KOPT-K1 (cell line): ENCODE data around the gene UQCRHL.
A peak's percentile ranks its signal among the peaks of the same experiment; 100 is the strongest.
"Not testable (repeated sequence)": the region's sequence is repeated elsewhere in the genome, so short reads cannot be mapped to it uniquely, and the experiment has no call there.

Experiments
- H3K27ac ChIP-seq: fragments of 200-600 bp; sonication (generic); 2 replicates; pipeline ENCODE4 v1.5.1; 2016; ENCODE audit warnings: antibody characterized with exemption, mild to moderate bottlenecking, low read depth, low read length; ENCODE audit not compliant: poor library complexity, severe bottlenecking
- H3K36me3 ChIP-seq: fragments of 200-600 bp; sonication (generic); 2 replicates; pipeline ENCODE4 v1.5.1; 2017; ENCODE audit warnings: antibody characterized with exemption, mild to moderate bottlenecking, low read length, moderate library complexity; ENCODE audit not compliant: insufficient read depth
- H3K9me3 ChIP-seq: fragments of 200-600 bp; sonication (generic); 2 replicates; pipeline ENCODE4 v1.5.1; 2017; ENCODE audit warnings: antibody characterized with exemption, low read length, mild to moderate bottlenecking; ENCODE audit not compliant: insufficient read depth, poor library complexity, severe bottlenecking

Gene UQCRHL

DNA sequence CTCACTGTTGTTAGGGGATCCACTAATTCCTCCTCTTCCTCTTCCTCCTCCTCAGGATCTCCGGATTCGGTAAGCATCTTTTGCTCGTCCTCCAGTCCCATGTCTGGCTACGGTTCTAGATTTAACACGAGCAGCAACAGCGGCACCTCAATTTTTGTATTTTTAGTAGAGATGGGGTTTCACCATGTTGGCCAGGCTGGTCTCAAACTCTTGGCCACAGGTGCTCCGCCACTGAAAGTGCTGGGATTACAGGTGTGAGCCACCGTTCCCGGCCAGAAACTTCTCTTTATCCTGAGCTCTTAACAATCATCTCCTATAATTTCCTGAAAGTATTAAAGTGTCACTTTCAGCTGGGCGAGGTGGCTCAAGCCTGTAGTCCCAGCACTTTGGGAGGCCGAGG, at the start of gene UQCRHL:
Gene UQCRHL, minus strand, starts transcription at position 101 of the 400 bp plus-strand sequence. Its CDS starts 0 bp downstream, at position 101.
- H3K27ac ChIP-seq, H3K9me3 ChIP-seq, H3K36me3 ChIP-seq: not testable (repeated sequence)

DNA sequence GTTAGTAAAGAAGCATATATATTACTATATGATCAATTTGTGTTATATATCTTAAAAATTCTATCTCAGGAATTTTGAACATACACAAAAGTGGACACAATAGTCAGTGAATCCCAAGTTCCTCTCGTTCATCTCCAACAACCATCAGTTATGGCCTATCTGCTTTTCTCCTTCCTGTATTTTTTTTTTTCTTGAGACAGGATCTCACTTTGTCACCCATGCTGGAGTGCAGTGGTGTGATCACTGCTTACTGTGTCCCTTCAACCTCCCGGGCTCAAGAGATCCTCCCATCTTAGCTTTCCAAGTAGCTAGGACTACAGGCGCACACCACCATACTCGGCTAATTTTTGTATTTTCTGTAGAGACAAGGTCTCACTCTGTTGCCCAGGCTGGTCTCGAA, 49.4 kb upstream of the UQCRHL start:
- Histone ChIP-seq H3K36me3 (no peaks in the 10 kb centered on the region), H3K9me3 (no peaks in the 10 kb centered on the region), H3K27ac (no peak overlapping the region)

DNA sequence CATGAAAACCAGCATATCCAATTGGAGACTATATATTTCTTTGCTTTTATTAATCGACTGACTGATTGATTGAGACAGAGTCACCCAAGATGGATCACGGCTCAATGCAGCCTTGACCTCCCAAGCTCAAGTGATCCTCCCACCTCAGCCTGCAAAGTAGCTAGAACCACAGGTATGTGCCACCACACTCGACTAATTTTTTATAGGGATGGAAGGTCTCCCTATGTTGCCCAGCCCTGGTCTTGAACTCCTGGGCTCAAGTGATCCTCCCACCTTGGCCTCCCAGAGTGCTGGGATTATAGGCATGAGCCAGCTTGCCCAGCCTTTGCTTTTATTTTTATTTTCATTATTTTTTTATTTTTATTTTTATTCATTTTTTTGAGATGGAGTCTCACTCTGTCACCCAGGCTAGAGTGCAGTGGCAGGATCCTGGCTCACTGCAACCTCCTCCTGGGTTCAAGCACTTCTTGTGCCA, 45.4 kb upstream of the UQCRHL start:
- Histone ChIP-seq H3K9me3 (no peaks in the 10 kb centered on the region), H3K36me3 (no peaks in the 10 kb centered on the region), H3K27ac (no peak overlapping the region)

DNA sequence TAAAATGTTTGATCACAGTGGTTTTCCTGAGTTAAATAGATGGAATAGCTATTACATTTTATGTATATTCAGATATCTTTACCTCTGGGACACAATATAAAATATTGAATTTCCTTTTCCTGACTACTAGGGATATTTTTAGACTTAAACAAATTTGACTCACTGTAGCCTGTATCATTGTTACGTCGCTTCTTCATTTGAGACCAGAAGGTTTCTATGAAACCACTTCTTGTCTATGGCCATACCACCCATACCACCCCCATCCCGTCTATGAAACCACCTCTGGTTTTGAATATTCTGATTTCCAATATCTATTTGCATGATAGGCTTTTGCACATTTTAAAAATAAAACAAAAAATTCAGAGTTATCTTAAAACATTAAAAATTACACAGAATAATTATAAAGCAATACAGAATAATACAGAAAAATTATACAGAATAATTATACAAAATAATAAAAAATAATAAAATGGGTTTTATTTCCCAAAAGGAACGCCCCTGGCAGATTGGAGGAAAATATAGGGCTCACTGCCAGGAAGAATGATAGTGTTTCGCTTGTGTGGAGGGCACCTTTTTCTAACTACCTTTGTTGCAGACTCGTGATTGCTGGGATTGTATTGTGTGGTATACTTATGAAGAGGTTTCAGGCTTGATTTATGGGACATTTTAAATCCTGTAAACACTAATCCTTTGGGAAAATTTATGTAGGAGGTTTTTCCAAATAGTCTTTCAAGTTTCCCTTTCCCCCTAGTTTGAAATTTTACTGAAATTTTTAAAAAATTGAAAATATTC, 44.8 kb upstream of the UQCRHL start:
- Histone ChIP-seq H3K9me3 (no peaks in the 10 kb centered on the region), H3K36me3 (no peaks in the 10 kb centered on the region), H3K27ac (no peak overlapping the region)

DNA sequence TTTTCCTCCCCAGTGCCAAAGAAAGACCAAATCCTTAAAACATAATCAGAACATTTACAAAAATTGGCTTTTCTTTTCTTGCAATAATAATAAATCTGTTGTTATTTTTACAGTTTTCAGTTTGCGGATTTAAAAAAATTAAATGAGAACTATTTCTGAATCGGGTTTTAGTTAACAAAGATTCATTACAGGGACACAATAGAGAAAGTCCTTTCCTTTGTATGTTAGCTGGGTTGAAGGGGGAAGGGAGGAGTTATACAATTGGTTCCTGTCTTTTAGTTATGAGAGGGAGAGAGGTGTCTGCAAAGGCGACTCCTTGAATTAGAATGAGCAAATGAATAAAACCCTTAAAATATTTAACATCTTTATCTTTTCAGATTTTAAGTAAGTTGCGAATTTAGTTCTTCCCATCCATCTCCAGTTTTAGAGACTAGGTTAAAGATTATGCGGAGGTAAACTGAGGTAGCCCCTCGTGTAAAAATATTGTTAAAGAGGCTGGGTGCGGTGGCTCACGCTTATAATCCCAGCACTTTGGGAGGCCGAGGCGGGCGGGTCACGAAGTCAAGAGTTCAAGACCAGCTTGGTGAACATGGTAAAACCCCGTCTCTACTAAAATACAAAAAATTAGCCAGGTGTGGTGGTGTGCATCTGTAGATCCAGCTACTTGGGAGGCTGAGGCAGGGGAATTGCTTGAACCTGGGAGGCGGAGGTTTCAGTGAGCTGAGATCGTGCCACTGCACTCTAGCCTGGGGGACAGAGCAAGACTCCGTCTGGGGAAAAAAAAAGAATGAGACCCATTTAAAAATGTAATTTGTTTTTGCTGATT, 44.0 kb upstream of the UQCRHL start:
- H3K36me3 ChIP-seq = no peaks in the 10 kb centered on the region
- H3K9me3 ChIP-seq = no peaks in the 10 kb centered on the region
- no peak overlapping the region for H3K27ac ChIP-seq

DNA sequence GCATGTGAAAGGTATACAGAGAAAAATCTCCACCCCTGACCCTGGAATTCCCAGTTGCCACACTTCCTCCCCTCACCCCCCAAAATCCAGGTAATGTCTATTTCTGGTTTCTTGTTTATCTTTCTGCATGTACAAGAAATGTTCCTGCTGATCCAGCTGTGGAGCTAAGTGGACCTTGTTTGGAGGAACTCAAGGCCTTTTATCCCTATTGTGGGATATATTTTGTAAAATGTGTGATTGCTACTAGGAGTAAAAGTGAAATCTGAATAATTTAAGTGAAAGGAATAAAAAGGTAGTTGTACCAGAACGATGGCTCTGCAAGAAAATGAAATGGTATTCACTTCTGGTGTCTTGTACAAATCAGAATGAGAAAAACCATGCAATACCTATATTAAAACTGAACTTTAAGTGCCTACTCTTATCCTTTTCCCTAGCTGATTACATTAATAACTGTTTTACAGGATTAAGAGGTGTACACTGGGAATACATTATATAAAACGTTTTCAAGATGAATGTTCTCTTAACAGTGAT, 43.1 kb upstream of the UQCRHL start:
- no peaks in the 10 kb centered on the region for H3K9me3 ChIP-seq
- H3K27ac ChIP-seq = no peak overlapping the region
- H3K36me3 ChIP-seq = no peaks in the 10 kb centered on the region

DNA sequence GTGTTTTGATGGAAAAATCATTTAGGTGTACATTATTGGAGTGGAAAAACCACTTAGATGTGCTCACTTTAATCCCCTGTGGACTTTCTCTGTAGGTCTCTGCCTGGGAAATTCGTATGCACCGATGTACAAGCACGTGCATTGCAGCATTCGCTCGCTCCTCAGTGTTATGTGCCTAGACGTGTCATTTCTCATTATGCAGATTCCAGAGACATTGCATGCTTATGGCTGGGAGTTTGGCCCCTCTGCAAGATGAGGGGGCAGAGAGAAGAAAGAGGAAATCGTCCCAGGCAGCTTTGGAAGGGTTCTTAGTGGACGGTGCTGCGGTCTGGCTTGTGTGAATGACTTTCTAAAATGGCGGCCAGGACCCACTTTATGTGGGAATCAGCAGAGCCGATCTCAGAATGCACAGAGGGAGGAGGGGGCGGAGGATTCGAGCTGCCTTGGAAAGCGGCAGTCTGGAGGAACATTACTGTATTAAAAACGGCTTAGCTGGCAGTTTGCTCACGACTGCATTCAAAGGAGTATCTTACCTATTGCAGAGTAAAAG, 42.4 kb upstream of the UQCRHL start:
- Histone ChIP-seq H3K27ac (peak overlapping the region; percentile 82), H3K9me3 (no peaks in the 10 kb centered on the region), H3K36me3 (no peaks in the 10 kb centered on the region)

DNA sequence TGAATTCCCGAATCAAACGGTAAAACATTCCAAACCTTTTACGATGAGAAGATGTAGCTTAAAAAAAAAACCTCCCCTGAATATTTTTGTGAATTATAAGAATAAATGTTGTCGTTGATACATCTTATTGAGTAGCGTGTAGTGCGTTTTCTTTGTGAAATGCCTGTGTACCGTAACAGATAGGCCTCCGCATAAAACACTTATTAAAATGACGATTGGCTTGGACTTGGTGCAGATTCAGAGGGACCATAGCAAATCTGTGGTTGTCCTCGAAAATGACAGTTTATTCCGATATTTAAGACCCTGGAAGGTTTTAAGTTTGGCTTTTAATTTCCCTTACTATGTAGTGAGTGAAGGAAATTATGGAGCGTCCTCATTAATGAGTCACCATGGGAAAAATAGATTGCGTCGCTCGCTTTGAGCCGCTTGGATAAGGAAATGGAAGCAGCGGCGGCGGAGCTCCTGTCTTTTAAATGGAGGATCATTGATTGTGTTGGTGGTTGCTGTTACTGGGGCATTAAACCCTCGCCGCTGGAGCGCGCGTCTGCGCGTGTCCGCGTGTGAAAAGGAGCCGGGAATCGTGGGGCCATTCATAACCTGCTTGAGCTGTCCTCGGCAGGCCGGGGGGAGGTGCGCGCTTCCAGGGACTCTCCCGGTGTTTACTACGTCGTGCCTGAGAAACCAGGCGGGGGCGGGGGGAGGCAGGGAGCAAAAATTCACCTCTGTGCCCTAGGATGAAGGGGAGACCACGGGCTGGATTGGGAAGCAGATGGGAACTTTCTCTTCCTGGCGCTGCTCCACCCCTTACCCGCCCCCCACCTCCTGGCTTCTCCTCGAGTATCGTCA, 41.7 kb upstream of the UQCRHL start:
- Histone ChIP-seq H3K9me3 (no peaks in the 10 kb centered on the region), H3K36me3 (no peaks in the 10 kb centered on the region), H3K27ac (peak overlapping the region; percentile 82)

DNA sequence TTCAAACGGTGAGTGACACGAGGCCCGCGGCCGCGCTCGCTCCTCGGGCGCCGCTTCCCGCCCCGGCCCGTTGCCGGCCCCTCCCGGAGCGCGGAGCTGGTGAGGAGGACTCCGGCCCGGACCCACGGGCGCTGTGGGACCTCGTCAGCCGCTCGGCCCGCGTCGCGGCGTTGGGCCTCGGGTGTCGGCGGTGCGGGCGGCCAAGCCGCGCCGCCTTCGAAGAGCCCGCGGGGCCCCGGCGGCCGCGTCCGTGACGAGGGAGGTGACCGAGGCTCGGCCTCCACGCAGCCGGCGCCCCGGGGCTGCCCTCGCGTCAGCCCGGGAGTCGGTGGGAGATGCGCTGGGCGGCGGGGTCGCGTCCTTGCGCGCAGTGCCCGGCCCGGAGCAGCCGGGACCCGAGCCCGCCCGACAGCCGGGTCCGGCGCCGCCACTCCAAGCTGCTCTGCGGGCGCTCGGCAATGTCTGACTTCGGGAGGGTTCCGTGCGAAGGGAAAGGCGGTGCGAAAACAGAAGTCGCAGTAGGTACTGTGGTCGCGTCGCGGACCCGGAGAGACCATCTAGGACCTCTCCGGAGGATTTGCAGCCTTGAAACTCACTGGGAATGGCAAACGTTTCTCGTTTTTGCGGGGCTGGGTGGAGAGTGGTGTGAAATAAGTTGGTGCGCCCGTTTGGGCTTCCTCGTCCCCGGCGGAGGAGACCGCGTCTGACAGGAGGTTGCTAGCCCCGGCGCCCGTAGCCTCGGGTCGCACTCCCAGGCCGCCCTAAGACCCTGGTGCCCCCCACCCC, 40.9 kb upstream of the UQCRHL start:
- no peaks in the 10 kb centered on the region for H3K36me3 ChIP-seq
- H3K27ac ChIP-seq = peak overlapping the region; percentile 82
- no peaks in the 10 kb centered on the region for H3K9me3 ChIP-seq

DNA sequence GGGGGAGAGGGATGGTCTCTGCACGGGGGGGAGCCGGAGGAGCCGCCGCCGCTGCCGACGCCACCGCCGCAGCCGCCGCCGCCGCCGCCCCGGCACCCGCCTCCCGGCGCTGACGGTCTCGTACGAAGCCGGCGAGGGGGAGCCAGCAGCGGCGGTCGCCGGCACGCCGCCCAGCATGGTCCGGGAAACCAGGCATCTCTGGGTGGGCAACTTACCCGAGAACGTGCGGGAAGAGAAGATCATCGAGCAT, 40.4 kb upstream of the UQCRHL start:
- Histone ChIP-seq H3K9me3 (no peaks in the 10 kb centered on the region), H3K36me3 (no peaks in the 10 kb centered on the region), H3K27ac (peak overlapping the region; percentile 82)

DNA sequence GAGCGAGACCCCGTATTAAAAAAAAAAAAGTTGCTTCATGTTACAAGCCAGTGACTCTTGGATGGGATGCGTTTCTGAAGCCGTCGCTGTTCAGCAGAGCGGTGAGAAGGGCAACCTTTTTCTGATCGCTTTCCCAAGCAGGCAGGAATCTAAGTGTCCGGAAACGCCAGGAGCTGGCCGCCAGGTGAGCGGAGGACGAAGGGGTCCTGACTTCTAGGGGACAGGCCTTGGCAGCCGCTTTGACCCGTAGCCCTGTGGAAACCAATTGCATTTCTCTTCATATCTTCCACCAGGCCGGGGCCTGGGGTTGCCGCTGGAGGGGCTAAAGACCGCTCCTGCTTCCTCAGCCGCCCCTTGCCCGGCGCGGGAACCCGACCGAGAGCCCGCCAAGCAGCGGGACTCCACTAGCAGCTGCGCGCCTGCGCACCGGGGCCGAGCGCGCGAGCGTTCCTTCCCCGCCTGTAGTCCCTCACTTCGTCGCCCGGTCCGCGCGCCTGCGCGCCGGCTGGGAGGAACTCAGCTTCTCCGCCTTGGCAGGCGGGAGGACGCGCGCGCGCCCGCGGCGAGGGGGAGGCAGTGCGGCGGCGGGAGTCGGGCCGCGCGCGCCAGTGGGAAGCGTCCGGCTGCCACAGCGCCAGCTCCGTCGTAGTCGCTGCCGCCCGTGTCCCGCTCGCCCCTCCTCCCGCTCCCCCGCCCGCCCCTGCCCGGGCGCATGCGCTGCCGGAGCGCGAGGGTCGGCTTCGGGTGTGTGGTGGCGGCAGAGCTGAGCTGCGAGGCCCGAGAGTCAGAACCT, 39.8 kb upstream of the UQCRHL start, which contains the start of gene SPEN:
Gene SPEN, plus strand, starts transcription at position 608 of the 793 bp plus-strand sequence. CDS start 361 bp downstream, outside the sequence.
- Histone ChIP-seq H3K27ac (peak within 1 kb of the TSS; percentile 82), H3K9me3 (no peaks in the 10 kb centered on the region), H3K36me3 (no peaks in the 10 kb centered on the region)

DNA sequence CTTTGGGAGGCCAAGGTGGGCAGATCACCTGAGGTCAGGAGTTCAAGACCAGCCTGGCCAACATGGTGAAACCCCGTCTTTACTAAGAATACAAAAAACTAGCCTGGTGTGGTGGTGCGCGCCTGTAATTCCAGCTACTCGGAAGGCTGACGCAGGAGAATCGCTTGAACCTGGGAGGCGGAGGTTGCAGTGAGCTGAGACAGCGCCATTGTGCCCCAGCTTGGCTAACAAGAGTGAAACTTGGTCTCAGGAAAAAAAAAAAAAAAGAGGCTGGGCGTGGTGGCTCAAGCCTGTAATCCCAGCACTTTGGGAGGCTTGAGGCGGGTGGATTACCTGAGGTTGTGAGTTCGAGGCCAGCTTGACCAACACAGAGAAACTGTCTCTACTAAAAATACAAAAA, 38.6 kb upstream of the UQCRHL start:
- not testable (repeated sequence) for H3K36me3 ChIP-seq, H3K9me3 ChIP-seq
- peak overlapping the region; percentile 82 for H3K27ac ChIP-seq

DNA sequence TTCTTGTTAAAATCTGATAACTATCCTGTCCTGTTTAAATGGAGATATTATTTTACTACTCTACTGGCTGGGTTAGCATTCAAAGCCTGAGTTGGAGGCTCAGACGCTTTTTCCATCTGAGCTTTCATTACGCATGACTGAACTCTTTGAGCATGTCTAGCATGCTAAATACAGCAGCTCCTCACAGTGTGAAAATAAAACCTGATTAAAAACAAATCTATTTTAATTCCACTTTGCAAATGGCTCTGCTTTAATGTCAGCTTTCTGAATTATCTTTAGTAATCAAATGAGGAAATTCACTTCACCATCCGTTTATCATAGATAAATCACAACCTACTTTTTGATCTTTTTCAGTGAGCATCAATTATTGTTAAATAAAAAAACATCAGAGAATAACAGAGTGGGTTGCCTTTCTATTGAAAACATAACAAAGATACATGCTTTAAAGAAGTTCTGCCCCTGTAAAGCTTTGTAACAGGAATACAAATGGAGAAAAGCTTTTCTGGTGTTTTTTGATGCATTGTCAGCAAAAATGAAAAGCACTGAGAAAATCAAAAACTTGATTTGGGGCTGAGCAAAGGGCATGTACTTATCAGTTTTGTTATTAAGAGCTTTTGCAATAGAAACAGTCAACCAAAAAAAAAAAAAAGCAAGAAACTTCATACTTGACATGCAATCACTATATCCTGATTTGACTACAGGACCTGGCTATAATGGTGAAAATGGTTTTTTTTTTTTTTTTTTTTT, 36.5 kb upstream of the UQCRHL start:
- Histone ChIP-seq H3K9me3 (no peaks in the 10 kb centered on the region), H3K36me3 (no peaks in the 10 kb centered on the region), H3K27ac (no peak overlapping the region)
